Stimulated activated CD4-positive, alpha-beta T cell treated with anti-CD3 and anti-CD28 coated beads, Interleukin-15, amount 100 ng/mL, for 24 hours (primary cell): ENCODE data around the gene MINDY4B.

Source experiments
- DNase-seq: peaks from one replicate; pipeline ENCODE4 v3.0.0-alpha.2; 2020

The MINDY4B gene

GRCh38 chr3:150843241-150843640 is 62.0 kb downstream of the MINDY4B start:
- no peak for DNase-seq

DNA sequence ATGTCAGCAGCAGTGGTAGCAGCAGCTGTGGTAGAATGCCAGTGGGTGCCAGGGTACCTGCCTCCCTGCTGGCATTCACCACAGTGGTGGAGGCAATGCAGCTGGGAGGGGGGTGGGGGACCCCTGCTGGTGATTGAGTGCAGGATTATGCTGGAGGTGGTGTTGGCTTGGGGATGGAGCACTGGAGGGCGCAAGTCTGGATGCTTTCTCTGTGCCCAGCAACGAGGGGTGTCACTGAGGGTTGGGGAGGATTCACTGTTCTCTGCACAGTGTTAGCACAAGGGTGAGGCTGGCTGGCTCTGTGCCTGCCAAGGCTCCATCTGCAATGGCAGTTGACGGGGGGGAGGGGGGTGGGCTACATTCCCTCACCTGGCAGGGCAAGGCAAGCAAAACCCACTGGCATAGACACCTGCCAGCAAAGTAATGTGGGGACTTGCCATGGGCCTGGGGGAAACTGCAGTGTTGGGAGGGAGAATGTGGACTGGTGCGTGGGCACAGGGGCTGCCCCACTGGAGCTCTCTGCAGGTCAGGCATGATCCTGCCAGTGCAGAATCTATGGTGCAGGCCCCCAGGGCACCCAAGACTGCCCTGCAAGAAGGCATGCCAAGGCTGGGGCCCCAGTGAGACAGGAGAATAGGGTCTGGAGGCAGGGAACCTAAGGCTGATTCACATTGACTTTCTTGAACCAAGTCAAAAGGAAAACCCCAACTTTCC is 64.3 kb downstream of the MINDY4B start:
- DNase-seq, result no peak

- DNase-seq, result no peak
Measured at GRCh38 chr3:150830745-150831144, 74.5 kb downstream of the MINDY4B start.

- DNase-seq, result peak; percentile 15
Measured at GRCh38 chr3:150830094-150830681, 75.1 kb downstream of the MINDY4B start.

GRCh38 chr3:150829408-150829807 is 75.8 kb downstream of the MINDY4B start:
- no peak for DNase-seq

GRCh38 chr3:150828997-150829396 is 76.2 kb downstream of the MINDY4B start:
- no peak for DNase-seq

DNA sequence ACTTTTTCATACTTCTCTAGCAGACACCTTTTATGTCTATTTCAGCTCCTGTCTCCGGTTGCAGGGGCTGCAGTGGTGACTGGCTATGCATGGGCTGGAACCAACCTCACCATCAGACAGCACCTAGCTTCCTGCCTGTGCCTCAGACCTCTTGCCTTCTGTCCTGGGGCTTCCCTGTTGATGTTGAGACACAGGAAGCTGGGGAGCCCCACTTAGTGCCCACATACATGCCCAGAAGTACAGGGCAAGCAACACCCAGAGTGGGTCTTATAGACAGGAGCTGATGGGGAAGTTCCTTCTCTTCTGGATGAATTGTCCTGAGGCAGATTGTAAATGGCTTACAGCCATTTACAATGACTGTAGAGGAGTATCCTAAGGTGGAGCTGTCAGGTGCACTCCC is 77.0 kb downstream of the MINDY4B start:
- no peak for DNase-seq

GRCh38 chr3:150826466-150827282 is 78.6 kb downstream of the MINDY4B start:
- DNase-seq, result no peak

- DNase-seq, result no peak
Measured at GRCh38 chr3:150825916-150826377, 79.3 kb downstream of the MINDY4B start.

GRCh38 chr3:150825192-150825915 is 79.9 kb downstream of the MINDY4B start:
- DNase-seq, result no peak

- DNase-seq, result no peak
Measured at GRCh38 chr3:150823277-150823676, 82.0 kb downstream of the MINDY4B start.

- no peak for DNase-seq
Measured at GRCh38 chr3:150822636-150823035, 82.6 kb downstream of the MINDY4B start.
